Aorta (tissue), 5 donors: ENCODE results near the gene SZT2. TPM values are rescaled to one million over a fixed set of nuclear protein-coding genes. Genes with fewer than 3 reads are reported as not detected.
A peak's percentile ranks its signal among the peaks of the same experiment; 100 is the strongest.

Experiments used
- ATAC-seq: fragments of 200-7000 bp; cut with Tn5 transposase; one replicate; pipeline ENCODE4 v1.9.1; 2022; ENCODE audit warnings: moderate library complexity; ENCODE audit not compliant: low FRiP score
- DNase-seq, 2 donors: peaks; one replicate each; pipeline ENCODE4 v3.0.0-alpha.2; 2020
- H3K27ac ChIP-seq, 2 donors: one replicate each; pipeline ENCODE4 v1.5.1; 2013; ENCODE audit warnings: low read length in 2 of 2, mild to moderate bottlenecking in 2 of 2, moderate library complexity in 2 of 2, control low read depth in 1 of 2, inconsistent platforms in 1 of 2, low read depth in 1 of 2
- H3K27me3 ChIP-seq, 2 donors: one replicate each; pipeline ENCODE4 v1.6.1; 2013; ENCODE audit warnings: control low read depth in 1 of 2, low read length in 1 of 2, mild to moderate bottlenecking in 1 of 2, moderate library complexity in 1 of 2; ENCODE audit not compliant: insufficient read depth in 2 of 2, control insufficient read depth in 1 of 2
- H3K36me3 ChIP-seq, 2 donors: one replicate each; pipeline ENCODE4 v1.6.1; 2013; ENCODE audit warnings: control low read depth in 1 of 2, low read length in 1 of 2, mild to moderate bottlenecking in 1 of 2; ENCODE audit not compliant: insufficient read depth in 2 of 2, control insufficient read depth in 1 of 2
- H3K4me1 ChIP-seq, 2 donors: one replicate each; pipeline ENCODE4 v1.6.1; 2013; ENCODE audit warnings: low read length in 2 of 2, control low read depth in 1 of 2, mild to moderate bottlenecking in 1 of 2, moderate library complexity in 1 of 2; ENCODE audit not compliant: insufficient read depth in 2 of 2, control insufficient read depth in 1 of 2
- H3K4me3 ChIP-seq, 2 donors: one replicate each; pipeline ENCODE4 v1.5.1; 2013; ENCODE audit warnings: low read length in 2 of 2, control low read depth in 1 of 2, mild to moderate bottlenecking in 1 of 2
- H3K9me3 ChIP-seq: one replicate; pipeline ENCODE4 v1.6.1; 2013; ENCODE audit warnings: mild to moderate bottlenecking, low read length; ENCODE audit not compliant: control insufficient read depth
- WGBS, 2 donors: extraction: QIAGEN DNeasy Blood & Tissue Kit; methylation state at CpG; one replicate each; pipeline ENCODE4 v1.1.7; 2013; 5-methylcytosine and 5-hydroxymethylcytosine counted together
- intact Hi-C, 2 donors: fragments of 100-400 bp; cut with DNase I; formaldehyde crosslinking; loops; one replicate each; pipeline versions ENCODE4 v1.14.2 to v1.15.0; 2022
- long read RNA-seq, 2 donors: library from polyadenylated mRNA; unstranded; transcript quantifications; one replicate each; pipeline ENCODE4 v2.0.0, GENCODE V29; 2020 to 2021
- polyA plus RNA-seq, 2 donors: library from polyadenylated mRNA; stranded (reverse); fragments of 200-250 nt; gene quantifications; one replicate each; pipeline ENCODE4 v1.2.3, GENCODE V29; 2013
- total RNA-seq, 2 donors: library from RNA; stranded (reverse); fragmentation: NEBNext Ultra II Directional; extraction: Animal tissue kit (Norgen Biotek cat#: 25700); gene quantifications; one replicate each; pipeline ENCODE4 v1.2.1, GENCODE V29; 2021
- donor health status: healthy with polysubstance abuse.
- donor health status: Bipolar disorder and iron deficiency.
- donor health status: DM: no; HTN: no; CAD: no.
- donor health status: DM: no; HTN: no; CAD: no.
- donor health status: DM: yes; HTN: yes; CAD: no.

The SZT2 gene
- total RNA-seq (10 to 100 TPM; 70.6 to 91.5 TPM), polyA plus RNA-seq (10 to 100 TPM in 1 of 2 donors, 1 to 10 TPM in 1; 5.6 to 22.6 TPM)
- long read RNA-seq, donor 1, partial matches to known transcripts = 8 of 16 reads
- long read RNA-seq, donor 1, other reads (novel, unspliced or antisense) = 6 of 16 reads
- long read RNA-seq, donor 2, partial matches to known transcripts = 7 of 11 reads
- long read RNA-seq, donor 2, other reads (novel, unspliced or antisense) = 4 of 11 reads

DNA sequence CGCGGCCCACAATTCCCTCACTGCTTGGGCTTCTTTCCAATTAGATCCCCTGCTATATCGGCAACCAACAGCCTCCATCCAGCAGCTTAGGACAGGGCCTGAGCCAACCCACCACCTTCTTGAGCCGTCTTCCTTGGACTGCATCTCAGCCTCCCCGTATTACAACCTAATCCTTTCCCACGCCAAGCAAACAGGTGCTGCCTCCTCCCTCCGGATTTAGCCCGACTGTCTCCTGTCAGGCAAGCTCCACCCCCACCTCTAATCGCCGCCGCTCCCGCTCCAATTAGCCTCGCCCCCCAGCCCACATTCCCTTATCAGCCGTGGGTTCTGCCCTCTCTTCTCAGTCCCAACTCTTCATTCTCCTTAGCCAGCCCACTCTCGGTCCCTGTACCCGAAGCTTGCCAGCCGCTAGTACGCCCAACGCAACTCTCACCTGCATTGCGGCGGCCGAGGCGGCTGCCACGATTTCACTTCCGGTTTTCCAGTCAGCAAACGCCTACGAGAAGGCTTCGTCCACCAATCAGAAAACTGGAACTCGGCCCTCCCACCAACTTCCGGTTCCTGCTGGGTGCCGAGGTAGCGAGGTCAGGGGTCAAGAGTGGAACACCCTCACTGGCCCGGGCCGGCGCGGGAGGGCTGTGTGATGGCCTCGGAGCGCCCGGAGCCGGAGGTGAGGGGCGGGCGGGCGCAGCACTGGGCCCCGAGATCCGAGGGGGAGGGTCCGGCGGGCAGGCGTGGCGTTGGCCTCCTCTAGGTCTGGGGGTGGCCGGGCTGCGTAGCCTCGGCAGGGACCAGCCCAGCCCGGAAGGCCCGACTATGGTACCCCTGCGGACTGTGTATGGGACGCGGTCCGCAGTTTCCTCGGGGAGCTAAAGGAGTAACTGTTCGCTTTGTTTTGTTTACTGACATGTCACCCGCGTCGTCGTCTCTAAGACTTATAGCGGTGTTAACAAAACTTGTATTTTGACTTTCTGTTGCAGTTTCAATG lies at the start of gene SZT2, which contains the start of gene MED8:
Gene SZT2 (plus strand): TSS at position 574 of the 988 bp plus-strand sequence. CDS start 70 bp downstream, at position 644.
Gene MED8 (minus strand): TSS at position 475 of the 988 bp plus-strand sequence. CDS start 36 bp downstream, at position 439.
- Histone ChIP-seq H3K36me3 (peaks cover 4 to 8% of the 10 kb centered on the region in 2 donors), H3K27me3 (no peaks in the 10 kb centered on the region), H3K4me1 (peaks cover 0 to 11% of the 10 kb centered on the region in 2 donors), H3K27ac (peak within 1 kb of the TSS in 1 of 2 donors; percentile 23), H3K4me3 (peak within 1 kb of the TSS; percentile 47 to 63), H3K9me3 (no peaks in the 10 kb centered on the region)
- ATAC-seq = peak; percentile 98
- DNase-seq = peak; percentile 97
- WGBS, 2 donors = 0 to 1% methylated on average over 52 to 65 of the region's 65 CpGs
- intact Hi-C loops = loop anchor here in 1 of 2 donors (1.0 kb wide), 1 partner anchor 21 kb away; the partner anchor contains the start of gene ELOVL1

DNA sequence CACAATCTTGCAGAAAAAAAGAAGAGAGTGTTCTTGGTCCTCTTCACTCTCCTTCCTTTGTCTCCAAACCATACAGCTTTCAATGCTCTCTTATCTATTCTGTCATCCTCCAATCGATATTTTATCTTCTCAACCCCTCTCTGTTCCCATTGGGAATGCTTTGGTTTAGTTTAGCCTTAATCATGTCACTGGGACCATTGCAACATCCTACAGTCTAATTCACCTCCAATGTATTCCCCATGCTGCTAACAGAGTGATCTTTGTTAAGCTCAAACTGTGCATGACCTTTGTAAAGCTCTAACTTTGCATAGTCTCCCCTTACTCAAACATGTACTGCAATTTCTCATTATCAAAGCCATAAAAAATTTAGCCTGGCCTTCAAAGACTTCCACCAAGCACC lies 49.1 kb upstream of the SZT2 start:
- no peaks in the 10 kb centered on the region for H3K27me3 ChIP-seq
- WGBS, 2 donors = 73 to 79% methylated on average over 1 of the region's 1 CpG
- H3K4me1 ChIP-seq = no peaks in the 10 kb centered on the region
- no peak for ATAC-seq
- no peaks in the 10 kb centered on the region for H3K9me3 ChIP-seq
- no peaks in the 10 kb centered on the region for H3K36me3 ChIP-seq
- H3K27ac ChIP-seq = no peak overlapping the region
- intact Hi-C loops = no loop called here
- H3K4me3 ChIP-seq = no peak overlapping the region
- DNase-seq = no peak

DNA sequence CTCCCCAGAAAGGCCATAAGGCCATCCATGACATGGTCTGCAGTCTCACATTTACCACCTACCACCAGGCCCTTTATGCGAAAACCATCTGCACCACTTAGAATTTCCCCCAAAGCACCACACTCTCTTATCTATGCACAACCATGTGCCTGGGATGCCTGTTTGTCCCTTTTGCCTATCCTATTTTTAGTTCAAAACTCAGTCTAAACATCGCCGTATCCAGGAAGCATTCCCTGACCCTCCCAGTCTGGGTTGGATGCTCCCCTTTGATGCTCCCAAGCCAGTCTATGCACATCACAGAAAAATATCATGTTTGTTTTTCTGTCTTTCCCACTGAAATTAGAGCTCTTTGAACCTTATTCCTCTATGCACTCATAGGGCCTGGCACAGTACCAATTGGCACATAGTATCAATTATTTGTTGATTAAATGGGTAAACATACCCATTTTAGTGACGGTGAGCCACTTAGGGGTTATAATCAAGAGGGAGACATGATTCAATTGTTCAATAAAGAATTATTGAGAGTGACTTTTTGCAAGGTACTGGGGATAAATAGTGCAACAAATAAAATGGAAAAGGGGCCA lies 45.3 kb upstream of the SZT2 start:
- intact Hi-C loops = no loop called here

DNA sequence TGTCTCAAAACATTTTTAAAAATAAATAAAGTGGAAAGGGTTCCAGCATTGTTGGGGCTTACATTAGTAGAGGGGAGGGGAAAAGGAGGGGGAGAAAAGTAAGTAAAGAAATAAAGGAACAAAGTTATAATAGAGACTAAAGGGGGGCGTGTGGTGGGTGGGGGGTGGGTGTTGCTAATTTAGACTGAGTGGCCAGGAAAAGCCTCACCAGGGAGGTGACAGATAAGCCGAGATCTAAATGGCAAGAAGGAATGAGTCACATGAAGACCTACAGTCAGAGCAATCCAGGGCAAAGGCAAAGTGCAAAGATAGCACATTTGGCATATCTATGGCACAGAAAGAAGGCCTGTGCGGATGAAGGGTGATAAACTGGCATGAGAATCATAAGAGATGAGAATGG lies 44.6 kb upstream of the SZT2 start:
- Histone ChIP-seq H3K4me3 (no peak overlapping the region), H3K27me3 (no peaks in the 10 kb centered on the region), H3K4me1 (no peaks in the 10 kb centered on the region), H3K9me3 (no peaks in the 10 kb centered on the region), H3K36me3 (no peaks in the 10 kb centered on the region), H3K27ac (no peak overlapping the region)
- DNase-seq (peak in 1 of 2 donors; percentile 2), ATAC-seq (no peak)
- WGBS, 2 donors = 46 to 50% methylated on average over 3 of the region's 3 CpGs
- intact Hi-C loops = no loop called here

More for the DNA sequence above, 45.3 kb upstream of the SZT2 start:
- Histone ChIP-seq H3K4me3 (no peak overlapping the region), H3K27me3 (no peaks in the 10 kb centered on the region), H3K36me3 (no peaks in the 10 kb centered on the region), H3K4me1 (no peaks in the 10 kb centered on the region), H3K9me3 (no peaks in the 10 kb centered on the region), H3K27ac (no peak overlapping the region)
- WGBS, 2 donors = 46 to 57% methylated on average over 4 of the region's 4 CpGs
- ATAC-seq (no peak), DNase-seq (peak in 1 of 2 donors; percentile 0)

DNA sequence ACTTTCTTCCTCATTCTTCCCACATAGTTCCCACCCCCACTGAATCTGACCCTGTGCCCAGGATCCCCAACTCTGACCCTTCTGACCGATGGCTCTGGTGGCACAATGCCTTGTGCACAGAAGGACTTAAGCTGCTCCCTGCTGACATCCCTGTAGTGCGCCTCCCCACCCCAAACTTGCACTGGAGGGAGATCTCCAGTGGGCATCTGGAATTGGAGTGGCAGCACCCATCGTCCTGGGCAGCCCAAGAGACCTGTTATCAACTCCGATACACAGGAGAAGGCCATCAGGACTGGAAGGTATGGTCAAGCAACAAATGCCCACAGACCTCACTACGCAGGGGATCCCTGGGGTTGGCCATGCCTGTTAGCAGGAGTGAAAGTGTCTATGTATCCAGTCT lies 43.1 kb upstream of the SZT2 start:
- no peak for ATAC-seq
- intact Hi-C loops = no loop called here
- Histone ChIP-seq H3K4me1 (no peaks in the 10 kb centered on the region), H3K36me3 (no peaks in the 10 kb centered on the region), H3K4me3 (no peak overlapping the region), H3K27ac (no peak overlapping the region), H3K9me3 (no peaks in the 10 kb centered on the region), H3K27me3 (no peaks in the 10 kb centered on the region)
- DNase-seq = peak in 1 of 2 donors; percentile 49
- 87% methylated on average over 5 of the region's 5 CpGs for WGBS, 2 donors

DNA sequence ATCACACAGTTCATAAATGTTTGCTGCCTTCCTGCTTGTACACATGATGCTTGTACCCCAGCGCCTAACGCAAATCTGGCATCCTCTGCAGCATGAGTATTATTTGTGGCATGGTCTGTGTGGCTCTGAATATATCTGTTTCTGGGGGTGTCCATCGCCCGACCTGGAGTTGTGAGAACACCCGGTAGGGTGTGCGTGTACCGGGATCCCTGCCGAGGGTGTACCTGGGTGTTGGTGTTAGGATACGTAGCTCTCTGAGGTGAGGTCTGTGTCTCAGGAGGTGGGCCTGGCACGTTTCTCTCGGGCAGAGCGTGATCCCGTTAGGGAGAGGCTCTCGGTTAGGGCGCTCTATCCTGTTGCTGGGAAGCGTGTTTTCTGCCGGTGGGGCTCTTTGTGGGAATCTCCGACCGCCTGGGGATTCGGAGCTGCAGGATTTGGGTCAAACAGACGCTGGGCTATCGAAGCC lies 41.3 kb upstream of the SZT2 start:
- intact Hi-C loops = no loop called here
- no peaks in the 10 kb centered on the region for H3K9me3 ChIP-seq
- DNase-seq = no peak
- peak overlapping the region; percentile 10 to 31 for H3K4me3 ChIP-seq
- WGBS, 2 donors = 6 to 11% methylated on average over 22 of the region's 22 CpGs
- no peaks in the 10 kb centered on the region for H3K27me3 ChIP-seq
- no peaks in the 10 kb centered on the region for H3K36me3 ChIP-seq
- ATAC-seq = peak; percentile 55
- H3K27ac ChIP-seq = peak overlapping the region in 1 of 2 donors; percentile 66
- H3K4me1 ChIP-seq = no peaks in the 10 kb centered on the region

DNA sequence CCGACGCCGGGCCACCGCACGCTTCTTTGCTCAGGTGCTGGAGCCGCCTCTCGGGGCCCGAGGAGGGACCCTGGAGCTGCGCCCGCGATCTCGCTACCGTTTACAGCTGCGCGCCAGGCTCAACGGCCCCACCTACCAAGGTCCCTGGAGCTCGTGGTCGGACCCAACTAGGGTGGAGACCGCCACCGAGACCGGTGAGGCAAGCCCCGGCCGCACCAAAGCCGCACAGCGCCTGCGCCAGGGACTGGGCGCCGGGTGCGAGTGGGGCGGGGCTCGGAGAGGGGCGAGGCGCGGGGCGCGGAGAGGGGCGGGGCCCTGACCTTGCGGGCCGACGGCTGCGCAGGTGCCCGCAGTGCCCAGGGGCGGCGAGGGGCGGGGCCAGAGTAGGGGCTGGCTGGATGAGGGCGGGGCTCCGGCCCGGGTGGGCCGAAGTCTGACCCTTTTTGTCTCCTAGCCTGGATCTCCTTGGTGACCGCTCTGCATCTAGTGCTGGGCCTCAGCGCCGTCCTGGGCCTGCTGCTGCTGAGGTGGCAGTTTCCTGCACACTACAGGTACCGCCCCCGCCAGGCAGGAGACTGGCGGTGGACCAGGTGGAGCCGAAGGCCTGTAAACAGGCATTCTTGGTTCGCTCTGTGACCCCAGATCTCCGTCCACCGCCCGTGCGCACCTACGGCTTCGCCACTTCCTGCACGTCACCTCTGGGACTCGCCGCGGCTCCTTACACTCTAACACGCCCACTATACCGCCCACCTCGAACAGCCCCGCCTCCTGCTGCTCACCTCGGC lies 40.7 kb upstream of the SZT2 start:
- Histone ChIP-seq H3K4me1 (no peaks in the 10 kb centered on the region), H3K36me3 (no peaks in the 10 kb centered on the region), H3K27ac (peak overlapping the region in 1 of 2 donors; percentile 71), H3K9me3 (no peaks in the 10 kb centered on the region), H3K4me3 (peak overlapping the region; percentile 10 to 31), H3K27me3 (no peaks in the 10 kb centered on the region)
- intact Hi-C loops = no loop called here
- DNase-seq (peak; percentile 88 to 90), ATAC-seq (peak; percentile 91)
- 3 to 5% methylated on average over 66 to 72 of the region's 72 CpGs for WGBS, 2 donors
